GM21447 (cell line): ENCODE data around the gene MEF2A.

Source experiments
- ATAC-seq: cut with Tn5 transposase; IDR thresholded peaks from one replicate; pipeline ENCODE4 v1.9.1; 2021; ENCODE audit not compliant: unreplicated experiment

The MEF2A gene

GRCh38 chr15:99753066-99753465 lies 187.3 kb downstream of the MEF2A start:
- no peak for ATAC-seq

GRCh38 chr15:99755692-99756409 lies 190.1 kb downstream of the MEF2A start:
- ATAC-seq = peak; percentile 89

- ATAC-seq = no peak
Observed at GRCh38 chr15:99762288-99762687, 196.5 kb downstream of the MEF2A start.

GRCh38 chr15:99763827-99764226 lies 198.0 kb downstream of the MEF2A start:
- no peak for ATAC-seq

- ATAC-seq = no peak
Observed at GRCh38 chr15:99764522-99764921, 198.7 kb downstream of the MEF2A start.
